GM18511 (cell line): Measurements from ENCODE around the gene GZMM.
A peak's percentile ranks its signal among the peaks of the same experiment; 100 is the strongest.

Source experiments
- ATAC-seq: cut with Tn5 transposase; IDR thresholded peaks from one replicate; pipeline ENCODE4 v1.9.1; 2021; ENCODE audit warnings: mild to moderate bottlenecking, moderate library complexity; ENCODE audit not compliant: unreplicated experiment

The GZMM gene

GRCh38 chr19:543910-544608 lies at the start of gene GZMM:
Gene GZMM (plus strand): TSS chr19:544053. CDS start chr19:544072, 19 bp downstream.
- ATAC-seq: no peak

DNA sequence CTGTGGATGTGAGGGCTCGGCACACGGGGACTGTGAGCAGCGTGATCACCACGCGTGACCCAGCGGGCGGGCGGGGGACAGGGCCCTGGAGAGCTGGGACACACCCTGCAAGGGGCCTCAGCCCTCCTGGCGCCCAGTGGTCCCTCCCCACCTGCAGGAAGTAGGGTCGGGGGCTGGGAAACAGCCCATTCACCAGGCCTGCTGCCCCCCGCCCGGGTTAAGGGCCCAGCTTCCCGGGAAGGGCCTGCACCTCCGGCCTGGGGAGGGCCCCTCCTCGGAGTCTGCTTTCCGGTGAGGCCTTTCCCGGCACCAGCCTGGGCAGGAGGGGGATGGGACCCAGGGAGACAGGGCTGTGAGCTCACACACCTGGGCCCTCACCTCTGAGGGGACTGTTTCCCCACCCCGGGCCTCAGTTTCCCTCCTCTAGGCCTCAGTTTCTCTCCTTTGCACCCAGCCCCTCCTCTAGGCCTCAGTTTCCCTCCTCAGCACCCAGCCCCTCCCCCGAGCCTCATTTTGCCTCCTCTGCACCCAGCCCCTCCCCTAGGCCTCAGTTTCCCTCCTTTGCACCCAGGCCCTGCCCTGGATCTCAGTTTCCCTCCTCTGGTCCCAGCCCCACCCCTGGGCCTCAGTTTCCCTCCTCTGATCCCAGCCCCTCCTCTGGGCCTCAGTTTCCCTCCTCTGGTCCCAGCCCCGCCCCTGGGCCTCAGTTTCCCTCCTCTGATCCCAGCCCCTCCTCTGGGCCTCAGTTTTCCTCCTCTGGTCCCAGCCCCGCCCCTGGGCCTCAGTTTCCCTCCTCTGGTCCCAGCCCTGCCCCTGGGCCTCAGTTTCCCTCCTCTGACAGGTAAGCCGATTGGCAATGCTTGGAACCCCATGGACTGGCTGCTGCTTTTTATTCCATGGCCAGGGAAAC lies 49.4 kb upstream of the GZMM start:
- ATAC-seq: no peak

- ATAC-seq: no peak
Measured at GRCh38 chr19:495081-495401, 48.8 kb upstream of the GZMM start.

DNA sequence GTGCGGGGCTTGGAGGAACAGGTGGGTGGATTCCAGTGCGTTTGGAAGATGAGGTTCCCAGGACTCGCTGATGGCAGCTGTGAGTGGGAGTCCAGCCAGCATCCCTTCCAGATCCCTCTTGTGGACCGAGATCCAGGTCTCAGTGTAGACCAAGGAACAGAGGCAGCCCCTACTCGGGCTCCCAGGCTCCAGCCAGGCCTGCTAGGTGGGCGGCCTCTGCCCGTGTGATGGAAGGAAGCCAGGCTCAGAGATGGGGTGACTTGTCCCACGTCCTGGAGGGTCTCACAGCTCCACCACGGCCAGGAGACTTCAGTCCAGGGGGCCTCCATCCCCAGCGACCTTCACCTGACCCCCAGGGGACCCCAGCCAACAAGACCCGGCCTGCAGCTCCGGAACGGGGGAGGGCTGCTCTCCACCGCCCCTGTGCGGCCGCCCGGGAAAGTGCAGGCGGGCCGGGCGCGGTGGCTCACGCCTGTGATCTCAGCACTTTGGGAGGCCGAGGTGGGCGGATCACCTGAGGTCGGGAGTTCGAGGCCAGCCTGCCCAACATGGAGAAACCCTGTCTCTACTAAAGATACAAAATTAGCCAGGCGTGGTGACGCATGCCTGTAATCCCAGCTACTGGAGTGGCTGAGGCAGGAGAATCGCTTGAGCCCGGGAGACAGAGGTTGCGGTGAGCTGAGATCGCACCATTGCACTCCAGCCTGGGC lies 48.3 kb upstream of the GZMM start:
- ATAC-seq: no peak

- ATAC-seq: no peak
Measured at GRCh38 chr19:496112-496665, 47.7 kb upstream of the GZMM start, which contains the start of gene MADCAM1. Gene MADCAM1 (plus strand): TSS chr19:496486. CDS start chr19:496500, 14 bp downstream.

DNA sequence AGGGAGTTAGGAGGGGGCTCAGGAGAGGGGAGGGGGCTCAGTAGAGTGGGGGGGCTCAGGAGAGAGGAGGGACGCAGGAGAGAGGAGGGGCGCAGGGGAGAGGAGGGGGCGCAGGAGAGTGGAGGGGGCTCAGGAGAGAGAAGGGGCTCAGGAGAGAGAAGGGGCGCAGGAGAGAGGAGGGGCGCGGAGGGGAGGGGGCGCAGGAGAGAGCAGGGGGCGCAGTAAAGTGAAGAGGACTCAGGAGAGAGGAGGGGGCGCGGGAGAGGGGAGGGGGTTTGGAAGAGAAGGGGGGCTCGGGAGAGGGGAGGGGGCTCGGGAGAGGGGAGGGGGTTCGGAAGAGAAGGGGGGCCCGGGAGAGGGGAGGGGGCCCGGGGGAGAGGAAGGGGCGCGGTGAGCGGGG lies 46.9 kb upstream of the GZMM start:
- ATAC-seq: no peak

GRCh38 chr19:497491-497868 lies 46.4 kb upstream of the GZMM start:
- ATAC-seq: no peak

GRCh38 chr19:497869-498510 lies 45.9 kb upstream of the GZMM start:
- ATAC-seq: no peak

GRCh38 chr19:498511-498891 lies 45.4 kb upstream of the GZMM start:
- ATAC-seq: no peak

DNA sequence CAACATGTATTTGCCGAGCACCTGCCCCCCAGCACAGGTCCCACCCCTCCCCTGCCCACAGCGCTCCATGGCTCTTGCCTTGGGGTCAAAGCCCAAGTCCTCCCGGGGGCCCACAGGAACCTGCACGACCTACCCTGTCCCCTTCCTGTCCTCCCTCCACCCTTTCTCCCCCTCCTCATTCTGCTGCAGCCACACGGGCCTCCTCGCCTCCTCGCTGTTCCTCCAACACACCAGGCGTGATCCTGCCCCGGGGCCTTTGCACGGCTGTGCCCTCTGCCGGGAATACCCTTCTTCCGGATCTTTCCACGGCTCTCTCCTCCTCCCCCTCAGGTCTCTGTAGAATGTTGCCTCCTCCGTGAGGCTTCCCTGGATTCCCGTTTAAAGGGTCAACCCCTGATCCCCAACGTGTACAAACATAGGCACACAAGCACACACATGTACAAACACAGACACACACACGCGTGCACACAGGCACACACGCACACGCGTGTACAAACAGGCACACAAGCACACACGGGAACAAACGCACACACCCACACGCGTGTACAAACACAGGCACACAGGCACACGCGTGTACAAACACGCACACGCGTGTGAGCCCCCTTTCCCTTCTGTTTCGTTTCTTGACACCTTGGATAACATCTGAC lies 44.8 kb upstream of the GZMM start:
- no peak for ATAC-seq

GRCh38 chr19:501646-502045 lies 42.2 kb upstream of the GZMM start:
- no peak for ATAC-seq

GRCh38 chr19:504616-505015 lies 39.2 kb upstream of the GZMM start:
- no peak for ATAC-seq

- peak; percentile 73 for ATAC-seq
Measured at GRCh38 chr19:506404-507285, 37.2 kb upstream of the GZMM start.

DNA sequence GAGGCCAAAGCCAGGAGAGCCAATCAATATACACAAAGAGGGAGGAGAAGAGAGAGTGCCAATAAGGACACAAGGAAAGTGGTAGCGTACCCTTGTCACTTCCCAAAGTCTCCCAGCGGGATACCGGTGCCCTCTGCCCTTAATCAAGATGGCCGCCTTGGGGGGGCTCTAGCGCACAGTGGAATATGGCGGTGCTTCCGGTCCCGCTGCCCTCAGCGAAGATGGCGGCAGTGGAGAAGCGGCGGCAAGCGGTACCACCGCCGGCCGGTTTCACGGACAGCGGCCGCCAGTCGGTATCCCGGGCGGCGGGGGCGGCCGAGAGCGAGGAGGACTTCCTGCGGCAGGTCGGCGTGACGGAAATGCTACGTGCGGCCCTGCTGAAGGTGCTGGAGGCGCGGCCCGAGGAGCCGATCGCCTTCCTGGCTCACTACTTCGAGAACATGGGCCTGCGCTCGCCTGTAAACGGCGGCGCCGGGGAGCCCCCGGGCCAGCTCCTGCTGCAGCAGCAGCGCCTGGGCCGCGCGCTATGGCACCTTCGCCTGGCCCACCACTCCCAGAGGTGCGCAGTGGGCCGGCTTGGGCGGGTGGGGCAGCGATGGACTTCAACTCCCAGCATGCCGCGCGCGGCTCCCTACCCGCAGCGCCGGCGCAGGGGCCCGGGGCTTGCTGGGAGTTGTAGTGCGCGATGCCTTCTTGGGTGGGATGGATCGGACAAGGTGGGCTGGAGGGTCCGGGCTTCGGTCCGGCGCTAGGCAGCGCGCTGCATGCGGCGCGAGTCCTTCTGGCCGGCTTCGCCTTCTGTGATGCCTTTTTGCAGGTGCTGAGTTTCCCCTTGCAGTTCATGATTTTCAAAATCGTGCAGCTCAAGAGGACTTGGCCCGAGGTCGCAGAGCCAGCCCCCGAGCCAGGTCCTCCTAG lies 36.3 kb upstream of the GZMM start, which contains the start of gene TPGS1:
TPGS1 (plus strand) TSS at position 212 of the 918 bp plus-strand sequence; CDS start at position 222, 10 bp downstream.
- peak; percentile 66 for ATAC-seq

DNA sequence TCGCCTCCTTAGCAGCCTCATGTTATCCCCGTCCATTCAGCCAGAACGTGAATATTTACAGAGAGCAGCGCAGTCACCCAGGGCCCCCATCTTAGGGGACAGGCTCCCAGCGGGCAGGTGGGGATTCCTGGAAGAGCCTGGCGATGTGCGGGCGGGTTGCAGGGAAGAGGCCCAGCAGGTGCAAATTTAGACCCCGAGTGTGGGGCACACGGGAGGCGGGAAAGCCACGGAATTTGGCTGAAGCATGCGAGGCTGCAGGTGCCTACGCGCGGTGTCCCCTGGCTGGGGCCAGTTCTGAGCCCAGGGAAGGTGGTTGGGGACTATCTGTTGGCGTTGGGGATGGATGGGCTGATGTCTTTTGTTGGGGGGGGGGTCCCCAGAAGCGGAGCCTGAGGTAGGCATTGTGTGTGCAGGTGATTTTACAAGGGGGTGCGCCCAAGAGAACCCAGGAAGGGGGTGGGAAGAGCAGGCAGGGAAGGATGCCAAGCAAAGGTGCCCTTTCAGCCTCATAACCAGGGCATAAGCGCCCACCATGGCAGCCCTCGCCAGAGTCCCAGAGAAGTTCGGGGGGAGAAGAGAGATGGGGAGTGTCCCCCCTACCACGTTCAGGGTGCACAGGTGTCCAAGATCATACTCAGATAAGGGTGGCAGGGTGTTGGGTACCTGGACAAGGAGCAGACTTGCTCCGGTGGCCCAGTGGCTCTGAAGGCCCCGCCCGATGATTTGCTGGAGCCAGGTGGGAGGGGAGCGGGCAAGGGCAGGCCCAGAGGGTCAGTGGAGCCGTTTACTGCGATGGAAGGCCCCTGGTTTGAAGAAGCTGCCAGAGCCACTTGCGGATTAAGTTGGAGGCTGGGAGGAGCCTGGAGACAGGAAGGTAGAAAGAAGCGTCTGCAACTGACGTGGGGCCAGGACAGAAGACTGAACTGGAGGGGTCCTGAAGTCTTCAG lies 35.4 kb upstream of the GZMM start:
- ATAC-seq: no peak

DNA sequence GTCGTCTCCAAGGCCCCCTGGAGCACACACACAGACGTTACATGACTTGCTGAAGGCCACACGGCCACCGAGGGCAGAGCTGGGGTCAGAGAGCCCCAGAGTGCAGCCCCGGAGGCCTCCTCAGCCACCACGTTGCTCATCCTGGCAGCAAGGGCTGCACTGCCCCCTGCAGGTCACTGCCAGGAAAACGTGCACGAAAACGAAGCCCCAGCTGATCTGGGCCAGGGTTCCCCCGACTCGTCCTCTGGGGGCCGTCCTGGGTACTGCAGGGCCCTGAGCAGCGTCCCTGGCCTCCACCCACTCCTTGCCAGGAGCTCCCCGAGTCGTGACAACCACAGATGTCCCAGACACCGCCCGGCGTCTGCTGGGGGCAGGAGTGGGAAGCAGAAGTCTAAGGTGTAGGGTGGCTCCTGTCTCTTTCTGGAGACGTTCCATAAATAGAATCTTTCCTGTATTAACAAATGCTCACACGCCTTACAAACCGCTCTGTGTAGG lies 33.2 kb upstream of the GZMM start:
- no peak for ATAC-seq
